Posterior cingulate gyrus (tissue), 11 donors: ENCODE data around the gene C2CD2.

ENCODE experiments used
- DNase-seq, 10 donors: peaks; one replicate each; pipeline versions ENCODE4 v3.0.0 to v3.0.0-alpha.2; 2020 to 2021; ENCODE audit warnings: mixed read lengths in 3 of 10
- intact Hi-C: fragments of 100-400 bp; cut with DNase I; formaldehyde crosslinking; loops from one replicate; pipeline ENCODE4 v1.15.1; 2023

The C2CD2 gene

DNA sequence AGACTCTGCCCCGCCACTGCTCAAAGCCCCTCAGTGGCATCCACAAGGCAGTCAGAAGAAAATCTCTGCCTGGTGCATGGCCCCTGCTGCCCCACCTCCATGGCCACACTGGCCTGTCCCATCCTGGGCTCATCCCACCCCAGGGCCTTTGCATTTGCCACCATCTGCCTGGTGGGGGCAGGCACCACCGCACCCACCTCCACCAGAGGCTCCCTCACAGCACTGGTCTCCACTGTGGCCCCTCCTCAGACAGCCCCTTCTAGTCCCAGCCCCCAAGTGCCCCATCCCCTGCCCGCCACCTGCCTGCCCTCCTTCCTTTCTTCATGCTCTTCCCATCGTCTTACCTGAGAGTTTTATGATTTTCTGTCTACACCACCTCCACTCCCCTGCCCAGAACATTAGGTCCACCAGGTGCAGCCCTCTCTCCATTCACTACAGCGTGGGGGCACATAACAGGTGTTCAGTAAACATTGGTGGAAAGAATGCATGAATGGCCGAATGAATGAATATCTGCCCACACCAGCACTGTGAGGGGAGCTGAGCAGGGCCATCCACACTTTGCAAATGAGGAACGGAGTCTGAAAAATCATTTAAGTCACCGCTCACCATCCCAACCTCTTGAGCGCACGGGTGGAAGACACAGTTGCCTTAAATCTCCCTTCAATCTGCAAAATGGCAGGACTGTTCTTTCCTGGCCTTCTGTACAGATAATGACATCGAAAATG lies 76.7 kb downstream of the C2CD2 start:
- intact Hi-C loops, result loop anchor here (5.0 to 10.0 kb wide), 2 partner anchors 80 to 238 kb away; no protein-coding TSS in a partner anchor
- DNase-seq, result peak in 1 of 10 donors; percentile 49

DNA sequence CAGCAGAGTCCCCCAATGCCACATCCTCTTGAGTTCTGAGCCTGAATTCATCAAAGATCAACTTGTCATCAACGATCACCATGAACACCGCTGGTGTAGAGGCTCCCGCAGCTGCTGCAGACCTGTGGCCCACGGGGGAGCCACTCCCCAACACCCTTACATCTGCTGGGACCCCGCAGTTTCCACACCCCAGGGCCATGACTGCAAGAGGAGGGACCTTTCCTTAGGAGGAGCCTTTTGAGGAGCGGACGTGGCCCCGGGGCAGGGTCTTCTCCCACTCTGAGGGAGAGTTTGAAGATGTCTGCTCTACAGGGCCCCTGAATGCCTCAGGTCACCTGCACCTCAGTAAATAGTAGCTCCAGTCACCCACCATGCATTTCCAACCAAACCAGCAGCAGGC lies 77.4 kb downstream of the C2CD2 start:
- DNase-seq, result peak in 1 of 10 donors; percentile 62
- intact Hi-C loops, result loop anchor here (5.0 to 10.0 kb wide), 2 partner anchors 81 to 238 kb away; no protein-coding TSS in a partner anchor

DNA sequence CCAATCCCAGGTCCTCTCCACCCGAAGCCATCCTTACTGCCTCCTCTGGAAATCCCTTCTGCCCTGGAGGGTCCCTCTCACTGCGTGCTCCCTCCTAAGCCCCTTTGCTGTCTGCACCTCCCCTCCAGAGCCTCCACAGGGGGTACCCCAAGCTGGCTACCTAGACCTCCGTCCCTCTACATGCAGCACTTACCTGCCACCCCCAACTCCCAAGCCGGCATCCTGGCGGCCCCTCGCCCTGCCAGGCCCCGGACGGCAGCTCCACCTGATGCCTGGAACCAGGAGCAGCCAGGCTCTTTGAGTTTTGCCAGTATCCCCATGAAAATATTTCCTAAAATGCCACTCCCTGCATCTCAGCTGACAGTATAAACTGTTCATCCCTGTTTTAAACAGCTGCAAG lies 78.7 kb downstream of the C2CD2 start:
- intact Hi-C loops, result loop anchor here (5.0 to 10.0 kb wide), 2 partner anchors 82 to 240 kb away; no protein-coding TSS in a partner anchor

DNA sequence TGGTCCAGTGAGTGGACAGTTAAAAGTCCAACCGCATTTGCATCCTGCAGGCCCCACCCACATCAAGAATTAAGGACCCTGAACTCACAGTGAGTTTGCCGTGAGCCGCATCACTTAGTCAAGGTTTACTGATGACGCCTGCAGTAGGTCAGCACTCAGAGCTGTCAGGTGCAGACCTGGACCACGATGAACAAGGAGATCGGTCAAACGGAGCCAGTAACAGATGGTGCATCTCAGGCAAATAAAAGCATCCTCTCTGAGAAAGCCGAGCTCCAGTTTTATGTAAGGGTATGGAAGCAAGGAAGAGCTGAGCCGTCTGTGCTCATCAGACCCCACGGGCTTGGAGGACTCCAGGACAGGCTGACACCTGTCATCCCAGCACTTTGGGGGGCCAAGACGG lies 79.2 kb downstream of the C2CD2 start:
- no peak for DNase-seq
- intact Hi-C loops, result loop anchor here (5.0 to 10.0 kb wide), 2 partner anchors 83 to 240 kb away; no protein-coding TSS in a partner anchor

More for the DNA sequence above, 78.7 kb downstream of the C2CD2 start:
- DNase-seq, result peak in 1 of 10 donors; percentile 78

DNA sequence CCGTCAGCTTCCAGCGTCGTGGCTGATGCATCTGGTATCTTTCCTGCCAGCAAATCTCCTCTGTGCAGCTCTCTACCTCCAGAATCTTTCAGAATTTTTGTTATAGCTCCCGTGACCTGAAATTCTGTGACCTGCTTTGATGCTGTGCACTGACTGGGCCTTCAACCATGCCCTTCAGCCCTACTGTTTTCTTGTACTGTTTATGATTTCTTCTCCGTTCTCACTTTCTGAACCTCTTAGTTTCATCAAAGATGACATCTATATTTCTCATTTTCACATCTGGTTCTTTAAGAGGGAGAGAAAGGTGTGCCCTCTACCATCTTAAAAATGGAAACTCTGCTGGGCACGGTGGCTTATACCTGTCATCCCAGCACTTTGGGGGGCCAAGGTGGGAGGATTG lies 80.4 kb downstream of the C2CD2 start:
- intact Hi-C loops, result loop anchor here (10.0 kb wide), 1 partner anchor 241 kb away; no protein-coding TSS in a partner anchor
- no peak for DNase-seq

DNA sequence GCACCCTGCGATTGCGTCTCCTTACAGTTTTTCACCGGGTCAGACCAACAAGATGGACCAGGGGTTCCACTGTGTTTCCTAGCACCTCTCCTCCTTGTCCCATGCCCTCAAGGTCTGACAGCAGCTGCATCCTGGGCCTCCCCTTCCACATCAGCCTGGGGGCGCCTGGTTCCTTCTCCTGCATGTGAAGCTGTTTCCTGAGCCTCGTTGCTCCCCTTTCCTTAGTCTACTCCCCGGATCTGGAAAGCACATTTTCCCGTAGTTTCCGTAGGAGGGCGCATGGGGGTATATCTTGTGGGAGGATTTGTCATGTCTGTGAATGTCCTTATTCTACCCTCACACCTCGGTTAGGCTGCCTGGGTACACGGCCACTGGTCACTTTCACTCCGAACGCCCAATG lies 80.8 kb downstream of the C2CD2 start:
- intact Hi-C loops, result loop anchor here (10.0 kb wide), 1 partner anchor 242 kb away; no protein-coding TSS in a partner anchor
- DNase-seq, result peak in 1 of 10 donors; percentile 54

DNA sequence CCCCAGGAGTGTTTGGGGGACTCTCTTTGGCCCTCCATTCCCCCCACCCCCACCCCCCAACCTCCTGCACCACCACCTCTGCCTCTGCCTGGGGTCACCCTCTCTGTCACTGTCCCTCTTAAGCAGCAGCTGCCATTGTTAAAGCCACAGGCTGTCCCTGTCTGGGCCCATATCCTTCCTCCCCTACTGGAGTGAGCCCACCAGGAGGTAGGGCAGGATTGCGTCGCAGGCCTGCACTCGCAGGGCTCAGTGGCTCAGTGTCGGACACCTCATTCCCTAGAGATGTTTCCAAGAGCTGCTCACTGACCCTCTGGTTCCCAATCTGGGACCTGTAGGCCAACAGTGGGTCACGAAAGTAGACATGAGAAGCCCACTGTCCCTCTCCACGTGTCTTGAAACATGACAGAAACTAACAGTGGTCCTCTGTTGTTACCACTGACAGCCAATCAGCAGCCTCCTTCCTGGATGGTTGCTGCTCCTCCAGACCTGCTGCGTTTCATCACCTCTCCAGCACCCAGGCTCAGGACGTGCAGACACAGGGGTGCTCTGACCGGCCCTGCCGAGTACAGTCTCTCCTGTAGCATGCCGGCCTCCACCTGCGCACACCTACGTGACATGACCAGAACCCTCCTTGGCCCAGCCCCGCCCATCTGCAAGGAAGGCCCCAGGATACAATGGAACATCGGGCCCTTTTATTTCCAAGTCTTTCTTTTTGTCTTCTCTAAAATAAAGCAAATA lies 82.4 kb downstream of the C2CD2 start:
- DNase-seq, result peak in 2 of 10 donors; percentile 46 to 76
- intact Hi-C loops, result loop anchor here (10.0 kb wide), 1 partner anchor 243 kb away; no protein-coding TSS in a partner anchor

DNA sequence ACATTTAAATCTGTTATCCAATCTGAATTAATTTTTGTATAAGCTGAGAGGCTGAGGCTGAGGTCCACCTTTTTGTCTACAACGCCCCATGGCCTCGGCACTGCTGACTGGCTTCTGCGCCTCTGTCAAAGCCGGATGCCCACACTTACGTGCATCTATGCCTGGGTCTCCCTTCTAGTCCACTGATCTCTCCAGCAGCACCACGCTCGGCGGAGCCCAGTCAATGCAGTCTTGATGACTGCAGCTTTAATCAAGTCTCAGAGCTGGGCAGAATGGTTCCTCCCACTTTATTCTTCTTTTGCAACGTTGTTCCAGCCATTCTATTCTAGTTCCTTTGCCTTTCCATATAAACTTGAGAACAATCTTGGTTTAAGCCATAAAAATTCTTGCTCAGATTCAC lies 84.0 kb downstream of the C2CD2 start:
- peak in 4 of 10 donors; percentile 36 to 90 (median 38) for DNase-seq
- intact Hi-C loops, result loop anchor here (10.0 kb wide), 1 partner anchor 245 kb away; no protein-coding TSS in a partner anchor

DNA sequence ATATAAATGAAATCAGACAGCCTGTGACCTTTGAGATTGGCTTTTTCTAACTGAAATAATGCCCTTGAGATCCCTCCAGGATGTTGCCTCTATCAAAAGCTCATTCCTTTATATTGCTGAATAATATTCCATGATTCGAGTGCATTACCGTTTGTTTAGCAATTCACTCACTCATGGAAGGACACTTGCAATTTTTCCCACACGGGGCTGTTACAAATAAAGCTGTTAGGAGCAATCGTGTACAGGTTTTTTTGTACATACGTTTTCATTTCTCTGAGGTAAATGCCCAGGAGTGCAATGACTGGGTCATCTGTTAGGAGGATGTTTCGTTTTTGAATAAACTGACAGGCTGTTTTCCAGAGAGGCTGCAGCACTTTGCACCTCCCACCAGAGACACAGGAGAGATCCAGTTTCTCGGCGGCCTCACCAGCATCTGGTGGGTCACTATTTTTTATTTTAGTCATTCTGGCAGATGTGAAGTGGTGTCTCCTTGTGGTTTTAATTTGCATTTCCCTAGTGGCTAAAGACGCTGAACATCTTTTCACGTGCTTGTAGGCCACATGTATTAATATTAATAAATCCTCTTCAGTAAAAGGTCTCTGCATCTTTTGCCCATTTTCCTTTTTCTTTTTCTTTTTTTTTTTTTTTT lies 85.6 kb downstream of the C2CD2 start:
- intact Hi-C loops, result no loop called here

DNA sequence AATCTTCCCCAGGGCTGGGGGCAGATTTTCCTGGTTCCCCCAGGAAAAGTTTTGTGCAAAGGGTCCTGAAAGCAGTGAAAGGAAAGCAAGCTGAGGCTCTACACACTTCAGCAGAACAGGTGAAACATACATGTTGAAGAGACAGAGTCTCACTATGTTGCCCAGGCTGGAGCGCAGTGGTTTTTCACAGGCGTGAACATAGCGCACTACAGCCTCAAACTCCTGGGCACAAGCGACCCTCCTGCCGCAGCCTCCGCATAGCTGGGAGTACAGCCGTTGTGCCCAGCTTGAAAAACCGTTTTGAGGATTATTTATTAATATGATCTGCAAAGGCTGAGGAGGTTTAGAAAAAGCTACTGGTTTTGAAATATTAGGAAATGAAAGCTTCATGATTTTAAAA lies 86.5 kb downstream of the C2CD2 start:
- DNase-seq, result peak in 1 of 10 donors; percentile 50
- intact Hi-C loops, result no loop called here

More for the DNA sequence above, 85.6 kb downstream of the C2CD2 start:
- peak in 1 of 10 donors; percentile 8 for DNase-seq

DNA sequence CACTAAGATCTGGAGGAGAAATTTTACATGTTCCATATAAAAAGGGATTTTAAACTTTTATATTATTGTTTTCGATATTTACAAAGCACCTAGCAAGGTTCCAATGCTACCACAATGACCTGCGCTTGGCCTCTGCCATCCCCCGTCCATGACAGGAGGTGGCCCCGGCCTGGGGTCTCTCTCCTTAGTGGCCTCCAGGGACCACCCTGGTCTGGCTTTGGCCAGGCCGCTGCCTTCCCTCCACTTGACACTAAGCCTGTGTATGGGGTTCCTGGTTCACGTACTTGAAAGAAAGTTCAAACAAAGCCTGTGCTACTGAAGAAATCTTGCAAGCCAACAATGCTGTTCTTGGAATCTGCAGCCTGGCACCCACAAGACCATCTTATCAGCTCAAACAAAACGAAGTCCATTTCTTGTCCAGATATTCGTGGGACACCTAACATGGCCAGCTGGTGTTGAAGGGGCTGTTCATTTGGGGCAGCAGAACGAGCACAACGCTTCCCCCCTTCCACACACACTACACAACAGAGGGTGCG lies 87.5 kb downstream of the C2CD2 start:
- intact Hi-C loops, result no loop called here
- DNase-seq, result peak in 2 of 10 donors; percentile 52 to 57

DNA sequence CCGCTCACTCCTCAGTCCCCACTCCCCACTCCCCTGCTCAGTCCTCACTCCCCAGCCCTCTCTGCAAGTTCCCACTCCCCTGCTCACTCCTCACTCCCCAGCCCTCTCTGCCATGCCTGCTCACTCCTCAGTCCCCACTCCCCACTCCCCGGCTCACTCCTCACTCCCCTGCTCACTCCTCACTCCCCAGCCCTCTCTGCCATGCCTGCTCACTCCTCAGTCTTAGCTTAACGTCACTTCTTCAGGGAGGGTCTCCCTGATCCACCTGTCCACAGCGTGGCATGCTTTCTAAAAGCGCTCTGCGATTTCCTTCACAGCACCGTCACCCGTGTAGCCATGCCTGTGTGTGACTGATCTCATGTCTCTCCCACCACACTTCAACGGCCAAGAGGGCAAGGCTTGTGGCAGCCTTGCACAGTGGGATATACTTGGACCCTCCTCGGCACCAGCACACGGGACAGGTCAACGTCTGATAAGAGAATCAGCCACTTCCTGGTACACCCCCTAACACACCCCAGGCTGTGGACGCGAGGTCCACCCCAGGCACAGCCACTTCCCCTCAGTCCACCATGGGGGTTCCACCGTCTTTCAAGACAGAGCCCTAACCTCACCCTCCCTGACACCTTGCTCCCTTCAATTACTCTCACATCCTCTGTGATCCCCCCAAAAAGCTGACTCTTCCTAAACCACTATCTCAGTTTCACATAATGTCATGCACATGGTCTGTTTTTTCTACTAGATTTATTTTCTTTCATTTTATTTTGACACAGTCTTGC lies 88.6 kb downstream of the C2CD2 start:
- intact Hi-C loops, result no loop called here
- DNase-seq, result peak in 2 of 10 donors; percentile 32 to 44

DNA sequence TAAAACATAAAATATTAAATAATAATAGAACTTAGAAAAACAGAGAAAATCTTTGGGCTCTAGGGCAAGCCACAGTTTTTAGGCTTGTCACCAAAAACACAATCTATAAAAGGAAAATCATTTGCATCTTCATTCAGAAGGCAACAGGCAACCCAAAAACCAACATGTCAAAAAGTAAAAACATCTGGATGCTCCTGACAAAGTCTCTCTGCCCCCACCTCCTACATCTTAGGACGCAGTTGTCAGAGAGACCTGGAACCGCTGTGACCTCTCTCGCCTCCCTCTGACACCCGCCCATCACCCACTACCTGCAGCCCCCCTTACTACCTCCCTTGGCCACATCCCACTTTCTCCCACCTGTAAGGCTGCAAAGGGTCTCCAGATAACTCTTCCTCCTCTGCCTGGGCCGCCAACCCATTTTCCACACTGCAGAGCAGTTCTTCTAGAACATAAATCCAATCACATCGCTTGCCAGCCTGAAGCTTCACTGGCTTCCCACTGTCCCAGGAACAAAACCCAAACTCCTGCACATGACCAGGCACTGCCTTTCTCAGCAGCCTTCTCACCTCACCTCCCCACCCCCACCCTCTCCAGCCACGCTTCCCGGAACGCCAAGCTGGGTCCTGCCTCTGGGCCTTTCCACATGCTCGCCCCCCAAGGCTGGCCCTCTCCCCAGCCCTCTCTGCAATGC lies 89.4 kb downstream of the C2CD2 start:
- intact Hi-C loops, result no loop called here
- peak in 1 of 10 donors; percentile 63 for DNase-seq

DNA sequence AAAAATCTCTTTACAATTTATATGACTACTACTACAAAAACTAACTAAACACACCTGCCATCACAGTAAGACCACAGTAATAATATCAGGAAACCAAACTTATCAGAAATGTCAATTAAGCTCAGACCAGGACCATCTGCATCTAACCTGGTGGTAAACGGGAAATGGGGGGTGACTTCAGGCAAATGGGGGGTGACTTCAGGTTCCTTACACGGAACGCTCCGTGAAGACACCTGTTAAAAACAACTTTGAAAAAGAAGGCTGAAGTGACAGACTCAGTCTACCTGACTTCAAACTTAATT lies 90.4 kb downstream of the C2CD2 start:
- no peak for DNase-seq
- intact Hi-C loops, result no loop called here

DNA sequence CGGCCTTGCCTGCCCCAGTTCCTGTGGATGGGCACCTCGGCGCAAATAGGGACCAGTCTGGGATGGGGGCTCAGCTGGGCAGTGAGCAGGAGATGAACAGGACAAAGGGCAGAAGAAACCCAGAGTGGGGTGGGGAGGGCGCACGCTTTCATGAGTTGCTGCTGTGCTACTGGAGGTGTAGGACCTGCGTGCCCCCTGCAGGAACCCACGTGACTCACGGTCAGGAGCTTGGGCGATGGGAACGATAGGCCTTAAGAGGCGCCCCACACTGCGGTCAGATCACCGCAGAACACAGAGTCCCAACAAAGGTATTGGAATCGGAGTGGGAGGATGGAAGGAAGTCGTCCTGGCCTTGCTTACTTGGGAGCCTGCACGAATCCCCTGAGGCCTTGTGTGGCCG lies 91.8 kb downstream of the C2CD2 start:
- DNase-seq, result peak in 2 of 10 donors; percentile 66 to 82

DNA sequence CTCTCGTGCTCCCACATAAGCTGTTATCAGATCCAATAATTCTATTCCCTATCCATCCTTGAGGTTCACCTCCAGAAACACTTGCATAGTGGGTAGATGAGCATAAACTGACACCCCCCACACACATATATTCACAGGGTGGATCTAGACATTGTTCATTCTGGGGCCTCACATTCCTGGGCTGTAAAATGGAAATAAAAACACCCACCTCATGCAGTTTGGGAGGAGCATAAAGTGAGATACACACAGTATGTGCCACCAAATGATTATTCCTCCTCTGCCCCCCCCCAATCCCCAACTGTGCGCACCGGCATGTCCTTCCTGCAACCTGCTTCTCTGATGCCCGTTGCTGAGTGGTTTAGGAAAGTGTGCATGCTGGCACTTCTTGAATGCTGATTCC lies 92.6 kb downstream of the C2CD2 start:
- DNase-seq, result peak in 2 of 10 donors; percentile 18 to 47
- intact Hi-C loops, result no loop called here

More for the DNA sequence above, 91.8 kb downstream of the C2CD2 start:
- intact Hi-C loops, result no loop called here

DNA sequence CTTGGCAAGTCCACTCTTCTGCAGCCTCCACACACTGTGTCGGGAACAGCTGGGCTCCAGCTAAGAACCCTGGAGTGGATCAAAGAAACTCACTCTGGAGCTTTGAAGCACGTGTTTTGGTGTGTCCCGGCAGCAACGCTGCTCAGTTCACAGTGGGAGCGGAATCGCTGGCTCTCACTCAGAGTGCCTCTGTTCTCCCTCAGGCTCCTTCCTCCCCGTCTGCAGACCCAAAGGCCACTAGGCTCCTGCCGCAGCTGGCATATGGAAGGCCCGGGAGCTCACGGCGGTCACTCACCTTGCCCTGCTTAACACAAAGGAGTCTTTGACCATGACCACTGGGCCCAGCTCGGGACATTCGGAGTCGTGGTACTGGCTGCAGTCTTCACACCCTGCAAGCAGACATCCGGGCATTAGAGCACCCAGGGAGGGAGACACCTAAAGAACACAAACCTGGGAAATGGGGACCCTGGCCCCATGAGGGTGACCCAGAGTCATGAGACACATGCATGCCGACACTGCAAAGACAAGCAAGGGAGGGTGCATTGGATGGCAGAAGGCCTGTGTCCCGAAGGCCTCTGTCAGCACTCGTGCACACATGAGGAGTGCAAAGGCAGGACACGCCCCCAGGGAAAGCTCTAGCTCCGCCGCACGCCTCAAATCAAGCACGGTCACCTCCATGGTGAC lies 94.4 kb downstream of the C2CD2 start:
- DNase-seq, result peak in 2 of 10 donors; percentile 69 to 75
- intact Hi-C loops, result no loop called here

DNA sequence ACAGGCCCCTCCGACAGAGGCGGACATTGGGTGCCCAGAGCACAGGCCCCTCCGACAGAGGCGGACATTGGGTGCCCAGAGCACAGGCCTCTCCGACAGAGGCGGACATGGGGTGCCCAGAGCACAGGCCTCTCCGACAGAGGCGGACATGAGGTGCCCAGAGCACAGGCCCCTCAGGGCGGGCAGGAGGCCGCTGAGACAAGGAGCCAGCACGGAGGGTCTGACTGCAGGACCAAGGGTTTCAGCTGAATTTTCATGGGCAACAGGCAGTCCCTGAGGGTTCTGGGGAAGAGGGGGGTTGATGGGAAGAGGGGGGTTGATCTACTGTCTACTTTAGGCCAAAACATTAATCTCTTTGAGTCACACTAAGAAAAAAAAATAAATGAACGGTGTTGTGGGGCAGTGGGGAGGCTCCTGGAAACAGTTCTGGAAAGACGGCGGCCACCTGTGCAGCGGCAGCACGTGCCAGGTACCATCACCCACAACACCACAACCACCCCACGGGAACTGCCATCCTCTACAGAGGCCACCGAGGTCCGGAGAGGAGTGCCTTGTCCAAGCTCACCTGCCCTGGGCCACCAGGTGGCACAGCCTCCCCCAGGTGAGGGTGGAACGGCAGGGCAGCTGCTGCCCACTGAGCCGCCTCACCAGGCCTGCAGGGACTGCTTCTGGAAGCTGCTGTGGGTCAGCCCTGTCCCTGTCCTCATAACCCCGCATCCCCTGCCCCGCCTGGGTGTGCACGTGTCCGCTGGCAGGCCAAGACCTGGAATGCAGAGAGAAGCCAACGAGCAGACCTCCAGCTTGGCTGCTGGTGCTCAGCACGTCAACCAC lies 95.1 kb downstream of the C2CD2 start:
- intact Hi-C loops, result no loop called here
- DNase-seq, result peak in 2 of 10 donors; percentile 58 to 71
